Measurements from ENCODE around the gene ANKRD66.

- TF ChIP-seq CTCF (IDR thresholded peaks at IDR 0.05) (no peak), POLR2A (IDR thresholded peaks at IDR 0.05) (no peak)
These were observed 15.7 kb upstream of the ANKRD66 start for GRCh38 chr6:46730921-46731461.

Measured in testis (tissue), 2 donors.